Adrenal gland (tissue), 5 donors: ENCODE measurements around the gene ZNF185.

Experiments
- POLR2A ChIP-seq, 2 donors: fragments of 450-650 bp; IDR thresholded peaks; one replicate each; pipeline ENCODE4 v1.6.1; 2017; ENCODE audit warnings: antibody characterized with exemption in 2 of 2, mild to moderate bottlenecking in 2 of 2, moderate library complexity in 1 of 2
- TF ChIP-seq, protein P1 (sequence below), 6 experiments: fragments of 450-650 bp in 4 of 6; fragments of 200-600 bp in 2 of 6; sonication (generic) in 1 of 6; IDR thresholded peaks; 1 replicate in 5 of 6; 2 replicates in 1 of 6; pipeline versions ENCODE4 v1.5.1 to v1.8.0; 2016 to 2021; ENCODE audit warnings: antibody characterized with exemption in 6 of 6, mild to moderate bottlenecking in 2 of 6, moderate library complexity in 1 of 6
- donor health status: DM: no; HTN: no; CAD: no.

DNA sequence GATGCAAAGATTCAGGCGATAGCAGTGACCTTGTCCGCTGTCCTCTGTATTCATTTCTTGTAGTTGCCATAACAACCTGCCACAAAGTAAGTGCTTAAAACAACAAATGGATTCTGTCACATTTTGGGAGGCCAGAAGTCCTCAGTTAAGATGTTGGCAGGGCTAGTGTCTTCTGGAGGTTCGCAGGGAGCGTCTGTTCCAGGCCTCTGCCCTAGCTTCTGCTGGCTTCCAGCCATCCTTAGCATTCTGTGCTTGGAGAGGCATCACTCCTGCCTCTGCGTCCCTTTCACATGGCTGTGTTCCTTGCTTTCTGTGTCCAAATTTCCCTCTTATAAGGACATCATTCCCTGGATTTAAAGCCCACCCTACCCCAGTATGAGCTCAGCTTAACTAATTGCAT lies 31.5 kb upstream of the ZNF185 start:
- TF ChIP-seq POLR2A (IDR thresholded peaks at IDR 0.05), result no peak
- TF ChIP-seq, protein P1, sequence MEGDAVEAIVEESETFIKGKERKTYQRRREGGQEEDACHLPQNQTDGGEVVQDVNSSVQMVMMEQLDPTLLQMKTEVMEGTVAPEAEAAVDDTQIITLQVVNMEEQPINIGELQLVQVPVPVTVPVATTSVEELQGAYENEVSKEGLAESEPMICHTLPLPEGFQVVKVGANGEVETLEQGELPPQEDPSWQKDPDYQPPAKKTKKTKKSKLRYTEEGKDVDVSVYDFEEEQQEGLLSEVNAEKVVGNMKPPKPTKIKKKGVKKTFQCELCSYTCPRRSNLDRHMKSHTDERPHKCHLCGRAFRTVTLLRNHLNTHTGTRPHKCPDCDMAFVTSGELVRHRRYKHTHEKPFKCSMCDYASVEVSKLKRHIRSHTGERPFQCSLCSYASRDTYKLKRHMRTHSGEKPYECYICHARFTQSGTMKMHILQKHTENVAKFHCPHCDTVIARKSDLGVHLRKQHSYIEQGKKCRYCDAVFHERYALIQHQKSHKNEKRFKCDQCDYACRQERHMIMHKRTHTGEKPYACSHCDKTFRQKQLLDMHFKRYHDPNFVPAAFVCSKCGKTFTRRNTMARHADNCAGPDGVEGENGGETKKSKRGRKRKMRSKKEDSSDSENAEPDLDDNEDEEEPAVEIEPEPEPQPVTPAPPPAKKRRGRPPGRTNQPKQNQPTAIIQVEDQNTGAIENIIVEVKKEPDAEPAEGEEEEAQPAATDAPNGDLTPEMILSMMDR (IDR thresholded peaks at IDR 0.05), result no peak
